ENCODE measurements around the gene MACROH2A2.
"Not testable (repeated sequence)": the region's sequence is repeated elsewhere in the genome, so short reads cannot be mapped to it uniquely, and the experiment has no call there.

Gene MACROH2A2

GRCh38 chr10:70158113-70158512 is 105.5 kb downstream of the MACROH2A2 start:
- no peak for DNase-seq (ENCODE audit: low spot score)

DNA sequence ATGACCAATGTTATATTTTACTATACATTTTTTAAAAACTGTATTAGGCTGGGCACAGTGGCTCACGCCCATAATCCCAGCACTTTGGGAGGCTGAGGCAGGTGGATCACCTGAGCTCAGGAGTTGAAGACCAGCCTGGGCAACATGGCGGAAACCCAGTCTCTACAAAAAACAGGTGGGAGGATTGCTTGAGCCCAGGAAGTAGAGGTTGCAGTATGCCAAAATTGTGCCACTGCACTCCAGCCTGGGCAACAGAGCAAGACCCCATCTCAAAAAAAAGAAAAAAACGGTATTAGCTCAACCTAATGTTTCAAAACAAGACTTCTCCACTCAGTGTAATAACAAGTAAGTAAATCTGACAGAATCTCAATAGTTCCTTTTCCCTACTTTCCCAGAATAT is 106.7 kb downstream of the MACROH2A2 start:
- DNase-seq (ENCODE audit: low spot score), result not testable (repeated sequence)

GRCh38 chr10:70160798-70161197 is 108.2 kb downstream of the MACROH2A2 start:
- DNase-seq (ENCODE audit: low spot score), result no peak

All from cerebellar cortex (tissue), 1 donor.